NCI-H2107 treated with DMSO at 0.1 percent for 48 hours (cell line): ENCODE data around the gene FALEC.

Experiments used
- DNase-seq: peaks from one replicate; lab custom pipeline; 2025; ENCODE audit not compliant: unreplicated experiment; lab: John Stamatoyannopoulos, UW

Gene FALEC

DNA sequence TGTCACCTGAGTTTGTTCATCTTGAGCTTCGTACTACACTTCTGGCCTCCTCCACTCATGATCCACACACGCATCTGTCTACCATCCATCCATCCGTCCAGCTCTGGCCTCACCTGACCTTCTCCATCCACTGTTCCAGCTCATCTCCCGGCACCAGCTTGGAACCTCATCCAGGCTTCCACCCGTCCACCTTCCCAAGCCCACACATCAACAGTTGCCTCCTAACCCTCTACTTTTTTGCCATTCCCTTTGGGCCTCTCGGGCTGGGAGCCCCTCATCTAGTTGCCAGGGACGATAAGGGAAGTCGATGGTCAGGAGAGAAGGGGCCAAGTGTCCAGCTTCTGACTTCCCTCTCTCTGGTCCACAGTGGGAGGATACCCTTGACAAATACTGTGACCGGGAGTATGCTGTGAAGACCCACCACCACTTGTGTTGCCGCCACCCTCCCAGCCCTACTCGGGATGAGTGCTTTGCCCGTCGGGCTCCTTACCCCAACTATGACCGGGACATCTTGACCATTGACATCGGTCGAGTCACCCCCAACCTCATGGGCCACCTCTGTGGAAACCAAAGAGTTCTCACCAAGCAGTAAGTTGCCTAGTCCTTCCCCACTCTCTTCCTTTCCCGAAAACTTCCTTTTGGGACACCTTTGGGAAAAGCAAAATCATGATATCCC, 3.4 kb upstream of the FALEC start:
- no peak for DNase-seq

DNA sequence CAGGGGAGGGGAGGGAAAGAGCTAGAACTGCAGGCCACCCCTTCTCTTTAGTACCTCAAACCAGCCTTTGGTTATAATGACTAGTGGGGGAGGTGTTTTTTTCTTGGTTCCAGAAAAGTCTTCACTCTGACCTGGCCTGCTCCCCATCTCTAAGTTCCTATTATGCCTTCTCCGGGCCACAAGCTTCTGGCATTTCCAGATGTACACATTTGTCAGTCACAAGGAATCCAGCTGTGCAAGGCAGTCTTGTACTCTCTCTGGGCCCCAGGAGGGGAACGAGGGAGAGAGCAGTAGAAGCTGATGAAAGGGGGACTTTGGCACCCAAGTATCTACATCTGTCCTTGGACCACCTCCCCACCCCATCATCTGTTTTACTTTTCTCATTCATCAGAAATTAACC, 2.7 kb upstream of the FALEC start:
- no peak for DNase-seq

DNA sequence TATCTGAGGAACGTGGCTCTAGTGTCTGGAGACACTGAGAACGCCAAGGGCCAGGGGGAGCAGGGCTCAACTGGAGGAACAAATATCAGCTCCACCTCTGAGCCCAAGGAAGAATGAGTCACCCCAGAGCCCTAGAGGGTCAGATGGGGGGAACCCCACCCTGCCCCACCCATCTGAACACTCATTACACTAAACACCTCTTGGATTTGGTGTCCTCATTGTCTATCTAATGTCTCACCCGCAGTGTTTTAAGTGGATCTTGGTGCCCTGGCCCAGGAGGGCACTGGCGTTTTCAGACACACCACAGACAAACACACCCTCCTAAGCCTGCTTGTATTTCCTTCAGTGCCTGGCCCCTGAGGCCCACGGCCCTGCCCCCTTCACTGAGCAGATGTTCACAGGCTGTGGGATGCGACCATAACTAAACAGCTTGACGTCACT, 2.2 kb upstream of the FALEC start:
- no peak for DNase-seq

DNA sequence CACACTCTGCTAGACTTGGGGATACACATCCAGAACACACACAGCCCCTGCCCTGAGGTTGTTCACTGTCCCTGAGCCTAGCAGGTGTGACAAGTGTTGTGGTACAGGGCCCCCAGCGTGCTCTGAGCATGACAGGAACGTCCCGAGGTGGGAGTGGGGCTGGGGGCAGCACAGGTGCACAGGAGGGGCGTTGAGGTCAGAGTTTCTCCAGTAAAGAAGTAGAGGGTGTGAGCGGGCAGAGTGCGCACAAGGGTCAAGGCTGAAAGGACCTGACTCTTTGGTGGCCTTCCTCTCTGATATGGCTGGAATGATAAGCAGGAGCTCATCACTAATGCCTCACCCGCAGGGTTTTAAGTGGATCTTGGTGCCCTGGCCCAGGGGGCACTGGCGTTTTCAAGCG, 1.3 kb upstream of the FALEC start:
- no peak for DNase-seq

DNA sequence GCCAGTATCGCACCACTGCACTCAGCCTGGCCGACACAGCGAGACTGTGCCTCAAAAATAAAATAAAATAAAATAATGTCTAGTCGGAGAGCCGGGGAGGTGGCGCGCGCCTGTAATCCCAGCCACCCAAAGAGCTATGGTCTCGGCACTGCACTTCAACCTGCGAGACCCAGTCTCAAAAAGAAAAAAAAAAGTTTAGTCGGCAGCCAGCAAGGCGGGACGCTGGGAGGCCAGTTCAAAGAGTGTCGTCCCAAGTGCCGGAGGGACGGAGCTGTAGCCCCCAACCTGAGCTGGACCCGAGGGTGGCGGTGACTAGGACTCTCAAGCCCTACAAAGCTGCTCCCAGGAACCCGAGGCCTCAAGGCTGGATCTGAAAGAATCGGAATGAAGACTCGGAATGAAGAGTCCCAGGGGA, 632 bp upstream of the FALEC start:
- DNase-seq = no peak

DNA sequence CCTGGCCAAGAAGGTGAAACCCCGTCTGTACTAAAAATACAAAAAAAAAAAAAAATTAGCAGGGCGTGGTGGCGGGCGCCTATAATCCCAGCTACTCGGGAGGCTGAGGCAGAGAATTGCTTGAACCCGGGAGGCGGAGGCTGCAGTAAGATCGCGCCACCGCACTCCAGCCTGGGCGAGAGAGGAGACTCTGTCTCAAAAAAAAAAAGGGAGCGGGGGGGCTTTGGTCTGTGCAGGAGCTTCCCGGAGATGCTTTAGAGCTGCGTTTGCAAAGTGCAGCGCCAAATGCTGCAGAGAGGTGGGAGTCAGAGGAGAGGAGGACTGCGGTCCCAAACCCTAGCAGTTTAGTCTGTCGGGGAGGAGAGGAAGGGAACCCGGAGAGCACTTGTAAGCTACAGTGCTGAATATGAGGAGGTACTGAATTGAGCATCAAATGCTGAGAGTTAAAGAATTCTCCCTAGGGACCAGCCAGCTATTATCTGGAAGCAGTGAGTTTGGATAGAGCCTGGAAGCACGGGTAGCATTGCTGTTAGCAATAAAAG, 569 bp downstream of the FALEC start:
- DNase-seq = peak; percentile 88

DNA sequence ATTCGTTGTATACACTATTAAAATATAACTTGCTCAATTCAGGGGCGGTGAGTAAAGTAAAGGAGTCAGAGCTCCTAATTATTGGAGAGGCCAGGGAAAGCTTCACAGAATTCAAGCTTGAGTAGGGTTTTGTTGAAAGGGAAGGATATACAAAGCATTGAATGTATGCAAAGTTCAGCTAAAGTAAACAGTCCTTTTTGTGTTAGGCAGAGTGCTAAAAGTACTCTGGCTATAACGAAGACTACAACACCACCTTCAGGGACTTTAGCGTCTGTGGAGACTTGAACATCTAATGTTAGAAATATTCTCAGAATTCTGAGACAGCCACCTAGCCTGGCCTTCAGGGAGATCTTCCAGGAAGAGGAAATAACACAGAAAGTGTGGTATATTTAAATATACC, 1.1 kb downstream of the FALEC start:
- peak; percentile 88 for DNase-seq

DNA sequence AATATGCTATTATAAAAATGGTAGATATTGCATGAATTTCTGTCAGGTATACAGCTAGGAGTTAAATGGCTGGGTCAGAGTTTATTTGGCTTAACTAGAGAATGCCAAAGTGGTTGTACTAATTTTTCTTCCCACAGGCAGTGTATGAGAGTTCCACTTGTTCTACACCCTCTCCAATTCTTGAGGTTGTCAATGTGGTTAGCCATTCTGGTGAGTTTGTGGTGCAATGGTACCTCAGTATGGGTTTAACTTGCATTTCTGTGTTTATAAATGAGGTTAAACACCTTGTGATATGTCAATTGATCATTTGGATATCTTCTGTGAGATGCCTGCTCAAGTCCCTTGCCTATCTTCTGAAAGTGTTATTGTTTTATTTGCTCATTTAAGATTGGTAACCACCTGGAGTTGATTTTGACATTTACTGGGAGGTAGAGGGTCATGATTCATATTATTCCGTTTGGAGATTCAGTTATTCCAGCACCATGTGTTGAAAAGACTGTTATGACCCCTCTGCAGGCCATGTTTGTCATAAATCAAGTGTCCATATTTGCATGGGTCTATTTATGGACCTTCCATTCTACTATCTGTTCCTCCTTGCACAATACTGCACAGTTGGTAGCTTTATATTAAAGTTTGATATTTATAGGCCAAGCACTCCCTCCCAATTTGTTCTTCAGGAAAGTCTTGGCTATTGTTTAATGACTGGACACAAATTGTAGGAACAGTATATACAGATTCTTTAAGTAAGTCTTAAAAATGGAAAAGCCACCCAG, 5.8 kb downstream of the FALEC start:
- no peak for DNase-seq

DNA sequence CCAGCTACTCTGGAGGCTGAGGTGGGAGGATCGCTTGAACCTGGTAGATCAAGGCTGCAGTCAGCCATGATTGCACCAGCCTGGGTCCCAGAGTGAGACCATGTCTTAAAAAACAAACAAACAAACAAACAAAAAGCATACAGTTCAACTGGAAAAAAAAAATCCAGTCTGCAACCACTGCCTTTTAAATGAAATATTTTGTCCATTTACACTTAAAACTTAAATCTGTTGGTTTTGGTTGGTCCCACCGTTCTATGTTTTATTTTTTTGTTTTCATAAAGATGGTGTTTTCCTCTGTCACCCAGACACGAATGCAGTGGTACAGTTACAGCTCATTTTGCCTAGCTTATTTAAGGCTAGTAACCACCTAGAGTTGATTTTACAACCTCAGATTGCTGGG, 9.8 kb downstream of the FALEC start:
- no peak for DNase-seq

DNA sequence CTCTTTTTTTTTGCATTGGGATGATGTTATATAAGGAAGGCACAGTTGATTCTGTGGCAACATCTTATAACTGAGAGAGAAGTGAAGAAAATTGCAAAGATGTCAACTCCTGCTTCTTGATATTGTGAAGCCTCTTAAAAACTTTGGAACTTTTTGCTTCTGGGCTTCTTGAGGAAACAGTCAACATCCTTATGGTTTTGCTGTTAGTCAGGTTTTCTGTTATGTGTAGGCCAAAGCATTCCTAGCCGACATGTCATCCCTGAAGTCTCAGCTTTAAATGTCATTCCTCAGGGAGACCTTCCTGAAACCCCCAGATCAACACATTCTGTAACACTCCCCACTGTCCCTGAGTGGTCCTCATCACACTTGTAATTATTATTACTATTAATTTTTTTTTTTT, 12.6 kb downstream of the FALEC start:
- no peak for DNase-seq

DNA sequence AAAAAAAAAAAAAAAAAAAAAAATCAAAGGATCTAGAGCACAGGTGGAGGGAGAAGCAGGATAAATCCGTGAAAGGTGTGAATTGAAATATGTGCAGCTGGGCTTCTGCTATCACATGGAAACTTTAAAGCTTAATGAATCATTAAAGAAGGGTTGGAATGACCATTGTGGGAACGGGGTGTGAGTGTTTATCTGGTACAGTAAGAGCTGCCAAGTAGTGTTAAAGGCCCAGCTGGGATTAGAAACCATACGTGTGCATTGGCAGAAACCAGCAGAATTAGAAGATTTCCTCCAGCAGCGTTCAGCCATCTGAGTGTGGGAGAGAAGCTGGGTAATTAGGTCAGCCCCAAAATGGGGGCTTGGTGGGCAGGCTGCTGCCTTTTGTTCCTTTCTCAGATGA, 13.5 kb downstream of the FALEC start:
- DNase-seq = no peak

DNA sequence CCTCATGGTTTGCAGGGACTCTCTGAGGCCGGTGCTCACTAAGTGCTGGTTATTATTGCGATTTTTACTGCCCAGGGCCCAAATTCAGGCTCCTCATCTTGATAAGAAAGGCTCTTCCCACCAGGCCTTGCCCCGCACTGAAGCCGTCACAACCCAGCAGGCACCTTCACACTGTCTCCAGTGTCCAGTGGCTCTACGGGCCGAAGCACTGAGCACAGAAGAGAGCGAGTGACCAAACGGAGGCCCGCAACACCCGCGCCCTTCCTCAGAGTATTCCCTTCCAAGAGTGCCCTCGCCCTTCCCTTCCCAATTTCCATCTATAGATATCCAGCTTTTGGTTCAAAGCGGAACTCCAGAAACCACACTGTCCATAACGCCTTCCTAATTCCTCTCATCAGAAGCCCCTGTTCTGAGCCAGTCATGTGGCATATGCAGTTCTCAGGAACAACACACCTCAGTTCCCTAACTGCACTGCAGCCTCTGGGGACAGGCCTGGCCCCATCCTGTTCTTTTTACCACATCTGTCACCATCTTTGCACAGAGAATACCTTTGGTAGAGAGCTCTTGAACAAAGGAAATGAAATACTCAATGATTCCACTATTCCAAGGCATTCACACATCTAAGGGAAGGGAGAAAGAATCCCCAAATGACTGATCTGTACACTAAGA, 15.1 kb downstream of the FALEC start:
- no peak for DNase-seq

DNA sequence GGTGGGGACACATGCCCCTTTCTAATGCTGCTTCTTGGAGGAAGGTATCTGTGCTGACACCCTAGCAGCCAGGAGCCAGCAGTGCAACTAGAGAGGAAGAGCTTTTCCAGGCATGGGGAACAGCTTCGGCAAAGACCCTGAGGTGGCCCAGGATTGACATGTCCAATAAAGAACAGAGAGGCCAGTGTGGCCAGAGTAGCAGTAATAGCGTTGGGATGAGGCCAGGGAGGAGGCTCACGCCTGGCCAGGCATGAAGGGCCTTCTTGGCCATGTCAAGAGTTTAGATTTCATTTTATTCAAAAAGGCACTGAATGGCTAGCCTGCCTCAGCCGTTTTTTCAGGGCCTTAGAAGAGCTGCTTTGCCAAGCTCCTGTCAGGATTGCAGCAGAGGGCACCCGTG, 17.3 kb downstream of the FALEC start:
- no peak for DNase-seq

DNA sequence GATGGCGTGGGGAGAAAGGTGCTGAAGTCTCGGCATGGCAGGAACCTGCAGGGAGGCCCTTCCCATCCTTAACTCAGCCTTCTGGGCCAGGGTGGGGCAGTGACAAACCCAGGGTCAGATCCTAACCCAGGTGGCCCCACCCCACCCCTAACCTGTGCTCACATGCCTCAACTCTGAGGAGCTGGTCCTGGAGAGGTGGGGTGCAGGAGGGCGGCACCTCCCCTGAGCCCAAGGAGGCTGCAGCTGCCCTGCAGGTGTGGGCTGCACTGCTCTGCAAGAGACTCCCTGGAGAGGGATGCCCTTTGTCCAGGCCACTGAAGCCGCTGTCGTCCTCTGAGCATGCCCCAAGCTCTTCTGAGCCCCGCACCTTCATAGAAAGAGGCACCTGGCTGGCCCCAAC, 18.4 kb downstream of the FALEC start:
- DNase-seq = no peak

DNA sequence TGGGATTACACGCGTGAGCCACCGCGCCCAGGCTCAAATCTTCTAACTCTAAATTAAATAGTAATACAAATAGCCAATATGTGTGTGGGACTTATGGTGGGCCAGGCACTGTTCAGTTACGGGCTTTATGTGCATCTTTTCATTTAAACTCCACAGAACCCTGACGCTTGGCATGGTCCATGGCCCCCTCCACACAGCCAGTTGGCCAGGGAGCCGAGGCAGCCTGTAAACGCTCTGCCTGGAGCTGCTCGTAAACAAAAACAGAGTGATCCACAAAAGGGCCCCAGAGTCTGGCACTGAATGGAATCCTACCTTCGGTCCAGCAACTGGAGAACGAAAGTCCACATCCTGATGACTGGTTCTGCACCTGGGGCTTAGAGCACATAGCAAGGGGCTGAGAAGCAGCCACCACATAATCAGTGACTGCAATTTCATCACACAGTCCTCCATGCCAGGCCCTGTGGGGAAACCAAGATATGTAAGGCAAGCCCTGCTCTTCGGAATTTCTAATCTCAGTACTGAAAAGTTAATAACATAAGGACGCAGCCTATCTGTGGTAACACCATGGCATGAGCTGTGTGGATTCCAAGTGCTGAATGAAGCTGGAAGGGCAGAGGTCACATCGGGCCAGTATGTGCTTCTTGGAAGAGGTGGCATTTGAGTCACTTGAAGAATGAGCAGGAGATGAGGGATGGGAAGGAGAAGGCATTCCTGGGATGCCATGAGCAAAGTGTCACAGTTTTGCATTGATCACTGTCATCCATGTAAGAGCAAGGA, 20.1 kb downstream of the FALEC start:
- DNase-seq = no peak

DNA sequence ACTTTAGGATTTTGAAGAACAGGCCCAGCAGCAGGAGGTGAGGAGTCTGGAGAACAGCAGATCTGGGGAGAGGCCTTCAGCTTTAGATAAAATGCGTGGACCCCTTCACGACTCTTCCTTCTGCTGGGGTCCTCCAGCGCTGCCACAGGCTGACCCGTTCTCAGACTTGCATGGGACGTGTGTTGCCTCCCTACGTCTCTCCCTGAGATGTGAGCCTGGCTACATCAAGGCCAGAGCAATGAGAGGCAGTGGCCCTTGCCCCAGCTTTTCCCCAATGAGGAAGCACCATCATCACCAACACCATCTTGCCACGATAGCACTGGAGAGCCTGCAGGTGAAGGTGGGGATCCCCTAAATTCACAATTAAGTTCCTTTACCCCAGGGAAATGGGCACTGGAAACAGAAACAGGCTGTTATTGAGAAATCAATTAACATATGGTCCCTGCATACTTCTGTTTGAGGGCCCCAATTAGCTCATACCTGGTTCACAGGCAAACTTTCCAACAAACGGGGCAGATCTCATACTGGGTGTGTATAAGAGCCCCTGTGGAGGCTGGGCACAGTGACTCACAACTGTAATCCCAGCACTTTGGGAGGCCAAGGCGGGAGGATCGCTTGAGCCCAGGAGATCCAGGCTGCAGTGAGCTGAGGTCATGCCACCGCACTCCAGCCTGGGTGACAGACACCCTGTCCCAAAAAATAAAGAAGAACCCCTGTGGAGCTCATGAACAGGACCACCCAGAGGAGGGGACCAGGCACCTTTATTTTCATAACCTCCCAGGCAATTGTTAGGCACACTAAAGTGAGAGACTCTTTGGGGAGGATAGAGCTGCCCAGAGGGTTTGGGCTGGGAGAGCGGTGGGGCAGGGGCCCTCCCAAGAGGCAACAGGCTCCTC, 21.5 kb downstream of the FALEC start:
- no peak for DNase-seq

DNA sequence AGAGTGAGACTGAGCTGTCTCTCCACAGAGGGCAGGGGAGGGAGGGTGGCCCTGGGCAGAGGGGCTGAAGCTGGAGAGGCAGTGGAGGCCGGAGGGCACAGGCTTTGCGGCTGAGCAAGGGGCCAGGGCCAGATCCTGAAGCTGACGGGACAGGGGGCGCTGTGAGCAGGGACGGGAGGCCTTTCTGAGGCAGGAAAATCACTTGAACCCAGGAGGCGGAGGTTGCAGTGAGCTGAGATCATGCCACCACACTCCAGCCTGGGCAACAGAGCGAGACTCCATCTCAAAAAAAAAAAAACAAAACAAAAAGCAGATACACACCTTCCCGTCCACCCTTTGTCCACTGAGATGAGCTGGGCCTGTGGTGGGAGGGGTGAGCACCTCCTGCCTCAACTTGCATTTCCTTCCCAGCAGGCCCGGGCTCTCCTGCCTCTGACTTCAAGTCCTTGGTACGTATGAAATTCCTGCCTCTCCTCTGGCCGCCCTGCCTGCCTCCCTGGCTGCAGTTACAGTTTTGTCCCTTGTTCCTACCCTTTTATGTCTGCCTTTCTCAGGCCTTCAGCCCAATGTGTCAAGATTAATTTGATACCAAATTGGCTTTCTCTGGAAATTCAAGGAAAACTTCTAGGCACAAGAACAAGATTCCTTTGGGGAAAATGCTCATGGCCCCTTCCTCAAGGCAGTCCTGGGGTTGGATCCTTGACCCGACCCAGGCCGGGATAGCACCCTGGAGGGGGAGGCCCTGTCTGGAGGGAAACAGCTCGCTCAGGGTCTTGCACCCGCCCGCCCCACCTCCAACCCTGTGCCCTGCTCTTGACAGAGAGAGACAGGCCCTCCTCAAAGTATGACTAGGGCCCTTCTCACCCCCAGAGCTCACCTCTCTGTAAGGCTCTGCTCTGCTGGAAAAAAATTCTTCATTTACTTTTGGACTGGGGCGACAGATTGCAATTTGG, 22.5 kb downstream of the FALEC start:
- DNase-seq = no peak

DNA sequence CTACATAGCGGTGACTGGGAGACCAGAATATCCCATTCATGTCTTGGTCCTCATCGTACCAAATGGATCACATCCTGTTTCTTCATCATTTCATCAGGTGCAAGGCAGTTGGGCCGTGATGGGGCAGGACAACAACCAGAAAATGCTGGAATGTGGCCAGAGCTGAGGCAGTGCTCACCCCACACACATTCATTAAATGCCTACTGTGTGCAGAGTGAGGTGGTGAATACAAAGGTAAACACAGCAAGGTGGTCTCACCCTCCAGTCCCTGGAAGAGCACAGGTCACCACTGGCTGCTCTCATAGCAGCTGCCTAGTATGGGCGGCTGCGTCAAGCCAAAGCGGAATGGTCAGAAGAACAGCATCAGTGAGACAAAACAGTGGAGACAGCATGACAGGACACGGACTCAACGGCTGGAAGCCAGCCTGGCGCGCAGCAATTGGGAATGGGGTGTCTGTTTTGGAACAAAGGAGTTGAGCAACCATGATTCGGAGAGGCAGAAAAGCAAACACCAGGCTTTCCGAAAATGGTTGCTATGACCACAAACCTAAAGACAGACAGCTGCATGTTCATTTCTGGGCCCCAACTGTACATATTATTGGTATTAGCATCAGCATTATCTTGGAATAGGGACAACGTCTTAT, 28.1 kb downstream of the FALEC start:
- DNase-seq = peak; percentile 70

DNA sequence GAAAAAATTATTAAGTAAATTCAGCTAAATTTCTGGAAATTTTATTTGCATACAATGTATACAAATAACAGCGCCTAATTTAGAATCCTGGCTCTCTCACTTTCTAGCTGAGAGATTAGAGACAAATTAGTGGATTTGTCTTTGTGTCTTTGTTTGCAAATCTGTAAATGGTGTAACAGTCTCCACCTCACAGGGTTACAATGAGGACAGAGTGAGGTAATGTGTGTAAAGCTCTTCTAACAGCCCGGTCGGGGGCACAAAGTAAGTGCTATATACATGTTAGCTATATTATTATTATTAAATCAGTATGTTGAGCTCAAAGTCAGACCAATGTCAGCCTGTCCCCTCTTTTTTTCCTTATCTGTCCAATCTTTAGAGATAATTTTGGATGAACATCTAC, 28.7 kb downstream of the FALEC start:
- peak; percentile 44 for DNase-seq
